Activated CD8-positive, alpha-beta memory T cell treated with anti-CD3 and anti-CD28 coated beads, Interleukin-2, amount 50 U/mL, for 24 hours (primary cell): ENCODE results near the gene CCDC3.
"Not testable (repeated sequence)": the region's sequence is repeated elsewhere in the genome, so short reads cannot be mapped to it uniquely, and the experiment has no call there.

Experiments
- DNase-seq: peaks from one replicate; pipeline ENCODE4 v3.0.0-alpha.2; 2020; ENCODE audit errors: extremely low read depth

The CCDC3 gene

GRCh38 chr10:12888470-12888869 is 113.0 kb downstream of the CCDC3 start:
- no peak for DNase-seq

GRCh38 chr10:12887780-12888179 is 113.7 kb downstream of the CCDC3 start:
- DNase-seq = no peak

GRCh38 chr10:12884851-12885250 is 116.7 kb downstream of the CCDC3 start:
- DNase-seq = no peak

DNA sequence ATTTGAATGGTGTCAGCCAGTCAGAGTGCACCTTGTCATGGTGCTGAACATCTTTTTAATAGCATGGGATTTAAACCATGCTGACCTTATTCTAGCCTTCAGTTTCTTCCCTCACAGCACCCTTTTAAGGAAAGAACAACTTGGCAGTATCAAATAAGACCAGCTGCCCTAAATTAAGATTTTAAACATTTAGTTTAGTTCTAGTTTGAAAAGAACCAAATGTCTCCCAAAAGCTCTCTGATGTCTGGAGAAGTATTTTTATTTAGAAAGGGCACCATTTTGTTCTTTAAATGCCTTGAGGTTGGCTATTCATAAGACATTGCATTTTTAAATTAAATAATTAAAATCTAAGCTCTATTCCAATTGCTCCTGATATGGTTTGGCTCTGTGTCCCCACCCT is 121.1 kb downstream of the CCDC3 start:
- no peak for DNase-seq

DNA sequence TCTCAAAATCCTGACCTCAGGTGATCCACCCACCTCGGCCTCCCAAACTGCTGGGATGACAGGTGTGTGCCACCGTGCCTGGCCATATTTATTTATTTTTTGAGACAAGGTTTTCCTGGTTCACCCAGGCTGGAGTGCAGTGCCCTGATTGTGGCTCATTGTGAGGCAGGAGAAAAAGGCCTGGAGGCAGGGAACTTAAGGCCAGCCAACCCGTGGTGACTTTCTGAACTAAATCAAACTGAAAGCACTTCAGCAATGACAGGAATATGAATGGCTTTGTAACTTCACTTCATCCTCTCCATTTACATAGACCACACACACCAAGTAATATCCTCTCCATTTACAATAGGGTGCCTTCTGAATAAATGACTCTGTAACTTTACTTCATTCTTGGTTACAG is 124.4 kb downstream of the CCDC3 start:
- no peak for DNase-seq

GRCh38 chr10:12876266-12876665 is 125.2 kb downstream of the CCDC3 start:
- no peak for DNase-seq

GRCh38 chr10:12875100-12875499 is 126.4 kb downstream of the CCDC3 start:
- DNase-seq = no peak

DNA sequence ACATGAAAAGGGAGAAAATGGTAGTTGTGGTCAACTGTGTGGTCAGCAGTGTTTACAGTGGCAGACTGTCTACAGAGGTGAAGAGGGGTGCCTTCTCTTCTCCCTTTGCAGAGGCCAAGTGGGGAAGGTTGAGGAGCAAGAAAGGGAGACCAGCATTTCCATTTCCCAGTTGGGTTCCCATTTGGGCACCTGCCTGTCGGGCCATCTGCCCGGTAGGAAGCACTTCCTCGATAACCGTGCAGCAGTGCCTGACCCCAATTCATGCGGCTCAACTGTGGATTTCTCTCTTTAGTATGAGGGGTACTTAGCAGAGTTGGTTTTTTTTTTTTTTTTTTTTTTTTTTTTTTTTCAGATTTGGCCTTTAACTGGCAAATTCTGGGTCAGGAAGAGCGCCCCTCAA is 127.0 kb downstream of the CCDC3 start:
- no peak for DNase-seq

DNA sequence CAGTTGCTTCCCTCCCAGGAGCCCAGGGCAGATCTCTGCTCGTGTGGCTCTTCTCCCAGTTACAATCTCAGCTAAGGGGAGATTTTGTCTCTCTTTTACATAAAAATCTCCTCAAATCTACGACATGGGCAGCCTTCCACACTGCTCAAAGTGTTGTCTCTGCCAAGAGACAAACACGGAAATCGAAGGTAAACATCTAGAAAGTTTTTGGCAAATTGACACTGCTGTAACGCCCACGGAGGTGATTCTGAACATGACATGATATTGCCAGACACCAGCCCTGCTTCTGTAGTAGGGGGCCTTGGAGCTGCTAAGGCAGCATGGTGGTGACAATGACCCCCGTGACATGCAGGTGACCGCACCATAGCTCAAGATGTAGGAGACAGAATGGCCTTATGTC is 128.3 kb downstream of the CCDC3 start:
- DNase-seq = no peak

DNA sequence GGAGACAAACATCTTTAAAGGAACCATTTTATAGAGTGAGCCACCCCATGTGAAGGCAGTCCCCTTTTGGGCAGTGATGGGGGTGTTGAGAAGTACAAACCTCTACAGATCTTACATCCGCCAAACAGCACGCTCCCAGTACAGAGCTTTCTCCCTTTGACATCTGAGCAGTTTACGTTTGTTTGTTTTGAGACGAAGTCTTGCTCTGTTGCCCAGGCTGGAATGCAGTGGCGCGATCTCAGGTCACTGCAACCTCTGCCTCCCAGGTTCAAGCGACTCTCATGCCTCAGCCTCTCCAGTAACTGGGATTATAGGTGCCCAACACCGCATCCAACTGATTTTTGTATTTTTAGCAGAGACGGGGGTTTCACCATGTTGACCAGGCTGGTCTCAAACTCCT is 128.9 kb downstream of the CCDC3 start:
- no peak for DNase-seq

DNA sequence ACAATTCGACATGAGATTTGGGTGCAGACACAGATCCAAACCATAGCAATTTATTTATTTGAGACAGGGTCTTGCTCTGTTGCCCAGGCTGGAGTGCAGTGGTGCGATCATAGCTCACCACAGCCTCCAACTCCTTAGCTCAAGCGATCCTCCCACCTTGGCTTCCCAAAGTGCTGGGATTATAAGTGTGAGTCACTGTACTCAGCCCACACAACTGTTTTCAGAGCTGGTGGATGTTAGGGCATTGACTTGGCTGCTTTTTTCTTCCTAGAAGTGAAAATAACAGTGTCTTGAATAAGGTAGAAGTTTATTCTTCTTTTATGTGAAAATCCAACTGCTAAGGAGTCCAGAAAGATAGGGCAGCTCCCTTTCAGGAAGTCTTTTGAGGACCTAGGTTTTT is 132.1 kb downstream of the CCDC3 start:
- no peak for DNase-seq

DNA sequence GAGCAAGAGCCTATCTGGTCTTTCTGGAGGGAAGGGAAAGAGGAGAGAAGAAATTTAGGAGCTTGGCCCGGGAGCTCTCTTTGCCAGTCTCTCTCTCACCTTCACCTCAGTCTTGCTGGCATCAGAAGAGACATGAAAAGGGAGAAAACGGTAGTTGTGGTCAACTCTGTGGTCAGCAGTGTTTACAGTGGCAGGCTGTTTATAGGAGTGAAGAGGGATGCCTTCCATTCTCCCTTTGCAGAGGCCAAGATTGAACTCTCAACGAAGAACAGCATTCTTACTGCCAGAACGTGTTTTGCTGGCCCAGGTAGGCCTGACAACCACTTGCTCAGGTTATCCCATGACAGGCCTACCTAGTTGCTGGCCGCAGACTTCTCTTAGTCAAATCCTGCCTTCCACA is 133.3 kb downstream of the CCDC3 start:
- no peak for DNase-seq

GRCh38 chr10:12865515-12865914 is 136.0 kb downstream of the CCDC3 start:
- DNase-seq = not testable (repeated sequence)

DNA sequence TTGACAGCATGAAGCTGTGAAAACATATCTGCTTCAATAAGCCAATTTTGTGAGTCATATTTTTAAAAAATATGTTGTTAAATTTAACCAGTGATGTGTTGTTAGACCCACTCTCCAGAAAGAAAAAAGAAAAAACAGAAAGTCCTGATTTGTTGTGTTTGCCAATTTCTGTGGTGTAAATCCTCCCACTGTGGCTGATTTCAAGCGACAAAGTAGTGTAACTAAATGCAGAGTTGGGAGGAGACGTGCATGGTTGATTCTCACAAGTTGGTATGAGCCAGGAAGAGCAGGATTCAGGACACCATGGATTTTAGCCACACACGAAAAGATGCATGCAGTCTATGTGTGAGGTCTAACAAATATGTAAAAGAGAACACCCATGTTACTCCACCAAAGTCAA is 139.1 kb downstream of the CCDC3 start:
- no peak for DNase-seq

GRCh38 chr10:12854988-12855387 is 146.5 kb downstream of the CCDC3 start:
- DNase-seq = no peak

DNA sequence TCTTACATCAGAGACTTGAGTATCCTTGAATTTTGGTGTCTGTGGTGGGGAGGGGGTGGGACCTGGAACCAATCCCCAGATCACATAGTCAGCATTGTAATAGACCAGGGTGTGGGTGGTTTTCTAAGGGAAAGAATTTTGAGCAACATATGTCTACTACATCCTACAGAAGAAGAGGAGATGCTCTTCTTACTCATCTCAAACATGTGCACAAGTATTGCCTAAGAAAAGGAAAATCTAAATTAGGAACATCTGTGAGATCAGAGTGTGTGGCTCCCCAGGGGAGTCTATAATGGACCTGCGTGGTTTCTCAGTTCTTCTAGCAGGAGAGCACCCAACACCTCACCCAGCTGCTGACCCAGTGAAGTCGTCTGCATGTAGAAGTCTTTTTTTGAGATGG is 148.8 kb downstream of the CCDC3 start:
- DNase-seq = no peak

DNA sequence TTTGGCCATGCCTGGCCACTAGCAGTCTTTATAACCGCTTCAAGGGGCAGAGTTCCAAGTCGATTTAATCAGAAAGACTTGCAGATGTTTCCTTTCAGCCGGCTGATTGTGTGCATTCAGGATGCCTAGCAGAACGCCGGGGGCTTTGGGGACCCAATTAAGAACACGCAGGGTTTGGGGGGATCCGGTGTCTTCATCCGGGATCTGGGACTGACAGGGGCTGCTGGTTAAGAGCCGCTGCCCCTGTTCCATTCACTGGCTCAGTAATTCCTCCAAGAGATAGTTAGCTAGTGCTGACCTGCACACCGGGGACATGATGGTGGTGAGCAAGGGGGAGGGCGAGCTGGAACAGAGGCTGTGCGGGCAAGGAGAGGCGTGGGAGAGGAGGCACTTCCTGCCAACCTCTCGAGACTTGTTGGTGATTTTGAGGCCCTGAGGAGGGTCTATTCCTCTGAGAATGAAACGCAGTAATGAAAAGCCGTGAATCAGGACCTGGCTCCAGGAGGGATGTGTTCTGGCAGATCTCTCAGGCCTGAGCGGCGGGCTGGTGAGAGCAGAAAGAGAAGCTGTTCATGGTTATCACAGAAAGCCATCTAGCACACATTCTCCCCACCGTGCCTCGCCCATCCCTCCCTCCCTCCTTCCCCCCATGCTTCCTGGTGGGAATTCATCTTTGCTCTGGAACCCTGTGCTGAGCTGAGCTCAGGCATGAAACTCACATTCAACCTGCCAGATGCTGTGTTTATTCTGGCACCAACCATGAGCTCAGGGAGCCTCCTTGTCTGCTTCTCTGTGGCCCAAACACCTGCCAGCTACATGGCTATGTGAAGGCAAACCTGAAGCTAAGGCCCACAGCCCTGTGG is 152.0 kb downstream of the CCDC3 start:
- no peak for DNase-seq

GRCh38 chr10:12848439-12849173 is 152.9 kb downstream of the CCDC3 start:
- no peak for DNase-seq

DNA sequence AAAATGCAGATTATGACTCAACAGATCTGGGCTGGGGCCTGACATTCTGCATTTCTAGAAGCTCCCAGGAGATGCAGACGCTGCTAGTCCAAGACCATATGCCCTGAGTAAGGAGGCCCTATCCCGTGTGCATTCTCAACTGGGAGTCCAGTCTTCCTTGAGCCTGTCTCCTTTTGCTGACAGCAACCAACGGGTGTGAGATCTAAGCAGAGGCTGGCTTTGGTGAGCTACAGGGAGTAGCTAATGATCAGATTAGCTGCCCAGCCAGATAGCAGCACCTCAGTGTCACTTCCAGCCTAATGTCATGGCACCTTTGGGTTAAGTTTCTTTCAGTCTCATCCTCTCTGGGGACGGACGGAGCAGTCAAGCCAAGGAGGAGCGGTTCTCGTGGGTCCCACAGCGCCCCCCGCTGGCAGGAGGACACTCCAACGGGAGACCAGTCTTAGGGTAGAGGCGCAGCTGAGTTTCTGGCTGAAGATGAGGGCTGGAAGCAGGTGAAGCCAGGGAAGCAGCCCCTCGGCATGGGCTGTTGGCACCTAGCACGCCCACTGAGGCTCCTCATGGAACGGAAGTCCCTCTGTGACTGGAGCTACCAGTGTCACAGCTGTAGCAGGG is 154.0 kb downstream of the CCDC3 start:
- no peak for DNase-seq

DNA sequence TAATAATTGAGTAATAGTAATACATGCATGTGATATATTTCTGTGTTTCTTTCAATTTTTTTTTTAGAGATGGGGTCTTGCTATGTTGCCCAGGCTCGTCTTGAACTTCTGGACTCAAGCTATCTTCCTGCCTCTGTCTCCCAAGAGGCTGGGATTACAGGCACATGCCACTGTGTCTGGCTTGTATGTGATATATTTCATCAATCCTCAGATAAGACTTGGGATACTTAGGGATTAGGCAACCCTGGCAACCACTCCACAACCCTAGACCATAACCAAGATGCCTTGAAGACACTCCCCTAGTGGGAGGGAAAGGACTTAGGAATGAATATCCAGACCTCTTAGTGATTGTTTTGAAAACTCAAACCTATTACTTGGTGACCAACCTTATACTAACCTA is 154.8 kb downstream of the CCDC3 start:
- DNase-seq = no peak
